Endothelial cell of umbilical vein (primary cell): Measurements from ENCODE around the gene KRTAP10-12.

Source experiments
- EZH2 ChIP-seq: IDR thresholded peaks from 2 replicates; pipeline ENCODE4 v1.6.1; 2012; ENCODE audit warnings: borderline replicate concordance, low read depth, mild to moderate bottlenecking, moderate library complexity, low read length, inconsistent platforms; ENCODE audit not compliant: severe bottlenecking
- FOS ChIP-seq: IDR thresholded peaks from 2 replicates; pipeline ENCODE4 v1.6.1; 2011; ENCODE audit warnings: mild to moderate bottlenecking, low read length, moderate library complexity, borderline replicate concordance; ENCODE audit not compliant: insufficient read depth
- GATA2 ChIP-seq: IDR thresholded peaks from 2 replicates; pipeline ENCODE4 v1.7.0; 2011; ENCODE audit warnings: low read depth, mild to moderate bottlenecking, moderate library complexity, mixed read lengths, low read length; ENCODE audit not compliant: insufficient read length, insufficient read depth
- JUN ChIP-seq: IDR thresholded peaks from 2 replicates; pipeline ENCODE4 v1.6.1; 2011; ENCODE audit warnings: borderline replicate concordance, low read depth; ENCODE audit not compliant: insufficient read length, insufficient read depth
- MYC ChIP-seq: IDR thresholded peaks from one replicate; pipeline ENCODE4 v1.6.1; 2011; ENCODE audit warnings: mild to moderate bottlenecking, low read depth, low read length
- POLR2A ChIP-seq: IDR thresholded peaks from 2 replicates; pipeline ENCODE4 v1.6.1; 2012; ENCODE audit warnings: low read depth, mild to moderate bottlenecking, control low read depth, low read length
- POLR2AphosphoS5 ChIP-seq: IDR thresholded peaks from 2 replicates; pipeline ENCODE4 v1.6.1; 2012; ENCODE audit warnings: low read depth, mild to moderate bottlenecking, control low read depth, low read length, moderate library complexity; ENCODE audit not compliant: insufficient read depth
- TF ChIP-seq, protein P1 (sequence below), 2 donors: IDR thresholded peaks; 1 replicate in 1 of 2; 2 replicates in 1 of 2; pipeline ENCODE4 v1.5.1; 2011; ENCODE audit warnings: low read length in 2 of 2, mild to moderate bottlenecking in 2 of 2, moderate library complexity in 2 of 2, control low read depth in 1 of 2, inconsistent platforms in 1 of 2, low read depth in 1 of 2; ENCODE audit not compliant: insufficient read depth in 1 of 2; ENCODE audit errors: extremely low read depth in 1 of 2
- TF ChIP-seq, protein P2 (sequence below): IDR thresholded peaks from 2 replicates; pipeline ENCODE4 v1.6.1; 2011; ENCODE audit not compliant: insufficient read depth, insufficient read length

DNA sequence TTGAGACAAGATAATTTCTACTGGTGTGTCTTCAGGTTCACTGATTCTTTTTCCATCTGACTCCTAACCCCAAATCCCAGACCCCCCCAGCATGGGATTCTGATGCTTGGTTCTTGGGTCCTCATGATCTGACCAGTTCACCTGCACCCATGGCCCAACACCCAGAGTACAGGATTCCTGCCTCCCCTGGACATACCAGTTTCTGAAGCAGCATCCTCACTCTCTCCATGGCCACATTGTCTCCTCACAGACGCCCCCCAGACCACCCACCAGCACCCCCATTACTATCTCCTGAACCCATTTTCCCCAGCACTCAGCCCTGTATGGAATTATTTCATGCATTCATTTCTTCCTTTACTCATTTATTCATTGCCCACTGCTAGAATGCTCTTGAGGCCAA lies 40.1 kb upstream of the KRTAP10-12 start:
- TF ChIP-seq POLR2AphosphoS5: no peak
- TF ChIP-seq MYC: no peak
- TF ChIP-seq POLR2A: no peak
- TF ChIP-seq, protein P1, sequence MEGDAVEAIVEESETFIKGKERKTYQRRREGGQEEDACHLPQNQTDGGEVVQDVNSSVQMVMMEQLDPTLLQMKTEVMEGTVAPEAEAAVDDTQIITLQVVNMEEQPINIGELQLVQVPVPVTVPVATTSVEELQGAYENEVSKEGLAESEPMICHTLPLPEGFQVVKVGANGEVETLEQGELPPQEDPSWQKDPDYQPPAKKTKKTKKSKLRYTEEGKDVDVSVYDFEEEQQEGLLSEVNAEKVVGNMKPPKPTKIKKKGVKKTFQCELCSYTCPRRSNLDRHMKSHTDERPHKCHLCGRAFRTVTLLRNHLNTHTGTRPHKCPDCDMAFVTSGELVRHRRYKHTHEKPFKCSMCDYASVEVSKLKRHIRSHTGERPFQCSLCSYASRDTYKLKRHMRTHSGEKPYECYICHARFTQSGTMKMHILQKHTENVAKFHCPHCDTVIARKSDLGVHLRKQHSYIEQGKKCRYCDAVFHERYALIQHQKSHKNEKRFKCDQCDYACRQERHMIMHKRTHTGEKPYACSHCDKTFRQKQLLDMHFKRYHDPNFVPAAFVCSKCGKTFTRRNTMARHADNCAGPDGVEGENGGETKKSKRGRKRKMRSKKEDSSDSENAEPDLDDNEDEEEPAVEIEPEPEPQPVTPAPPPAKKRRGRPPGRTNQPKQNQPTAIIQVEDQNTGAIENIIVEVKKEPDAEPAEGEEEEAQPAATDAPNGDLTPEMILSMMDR (IDR thresholded peaks at IDR 0.05; ENCODE audit: extremely low read depth in 1 of 2, insufficient read depth in 1 of 2, low read depth in 1 of 2, low read length in 2 of 2): no peak
- TF ChIP-seq EZH2: no peak
- TF ChIP-seq, protein P2, sequence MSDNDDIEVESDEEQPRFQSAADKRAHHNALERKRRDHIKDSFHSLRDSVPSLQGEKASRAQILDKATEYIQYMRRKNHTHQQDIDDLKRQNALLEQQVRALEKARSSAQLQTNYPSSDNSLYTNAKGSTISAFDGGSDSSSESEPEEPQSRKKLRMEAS: no peak
- no peak for TF ChIP-seq JUN
- no peak for TF ChIP-seq GATA2
- no peak for TF ChIP-seq FOS
